Activated CD4-positive, alpha-beta T cell treated with anti-CD3 and anti-CD28 coated beads for 1 hour (primary cell): Measurements from ENCODE around the gene ZNF141.
"Not testable (repeated sequence)": the region's sequence is repeated elsewhere in the genome, so short reads cannot be mapped to it uniquely, and the experiment has no call there.

Experiments used
- DNase-seq: peaks from one replicate; pipeline ENCODE4 v3.0.0-alpha.2; 2020

ZNF141 gene

GRCh38 chr4:385934-386707, 48.5 kb downstream of the ZNF141 start:
- no peak for DNase-seq

GRCh38 chr4:386708-387105, 49.1 kb downstream of the ZNF141 start:
- DNase-seq, result no peak

- DNase-seq, result no peak
Observed at GRCh38 chr4:404006-404405, 66.4 kb downstream of the ZNF141 start.

GRCh38 chr4:408321-408720, 70.7 kb downstream of the ZNF141 start:
- not testable (repeated sequence) for DNase-seq

- no peak for DNase-seq
Observed at GRCh38 chr4:422587-422986, 85.0 kb downstream of the ZNF141 start.
